Upper lobe of left lung (tissue), 6 donors: ENCODE data around the gene HOXC13. TPM values are rescaled to one million over a fixed set of nuclear protein-coding genes. Genes with fewer than 3 reads are reported as not detected.

Experiments used
- ATAC-seq, 2 donors: fragments of 200-7000 bp; cut with Tn5 transposase; one replicate each; pipeline ENCODE4 v1.9.1; 2022; ENCODE audit warnings: mild to moderate bottlenecking in 2 of 2, moderate library complexity in 2 of 2; ENCODE audit not compliant: low FRiP score in 2 of 2
- DNase-seq, 2 donors: peaks; one replicate each; pipeline ENCODE4 v3.0.0-alpha.2; 2019 to 2020
- H3K27ac ChIP-seq, 4 donors: fragments of 200-600 bp; sonication (generic); one replicate each; pipeline ENCODE4 v1.5.1; 2016 to 2019
- H3K27me3 ChIP-seq, 4 donors: fragments of 200-600 bp; sonication (generic); one replicate each; pipeline ENCODE4 v1.5.1; 2017 to 2019
- H3K36me3 ChIP-seq, 4 donors: fragments of 200-600 bp; sonication (generic); one replicate each; pipeline ENCODE4 v1.5.1; 2016 to 2019
- H3K4me1 ChIP-seq, 4 donors: fragments of 200-600 bp; sonication (generic); one replicate each; pipeline ENCODE4 v1.5.1; 2018 to 2019
- H3K4me3 ChIP-seq, 4 donors: fragments of 200-600 bp; sonication (generic); one replicate each; pipeline ENCODE4 v1.5.1; 2017 to 2019; ENCODE audit warnings: mild to moderate bottlenecking in 2 of 4, moderate library complexity in 1 of 4
- H3K9me3 ChIP-seq, 4 donors: fragments of 200-600 bp; sonication (generic); one replicate each; pipeline ENCODE4 v1.5.1; 2018 to 2019
- CTCF ChIP-seq, 6 experiments: fragments of 450-650 bp in 4 of 6; fragments of 200-600 bp in 2 of 6; sonication (generic) in 2 of 6; IDR thresholded peaks; one replicate each; pipeline ENCODE4 v1.5.1; 2016 to 2019; ENCODE audit warnings: antibody characterized with exemption in 6 of 6
- EP300 ChIP-seq, 4 donors: sonication (generic); formaldehyde crosslinking; IDR thresholded peaks; one replicate each; pipeline ENCODE4 v1.5.1; 2017; ENCODE audit warnings: antibody characterized with exemption in 4 of 4, control low read depth in 2 of 4
- POLR2A ChIP-seq, 4 donors: fragments of 450-650 bp; IDR thresholded peaks; one replicate each; pipeline ENCODE4 v1.5.1; 2016 to 2017; ENCODE audit warnings: antibody characterized with exemption in 4 of 4, mild to moderate bottlenecking in 2 of 4
- POLR2AphosphoS5 ChIP-seq, 2 donors: sonication (generic); formaldehyde crosslinking; IDR thresholded peaks; one replicate each; pipeline ENCODE4 v1.5.1; 2017; ENCODE audit warnings: antibody characterized with exemption in 2 of 2
- WGBS, 2 donors: methylation state at CpG; one replicate each; pipeline ENCODE4 v1.1.5; 2017 to 2018; 5-methylcytosine and 5-hydroxymethylcytosine counted together
- total RNA-seq, 6 donors: library from RNA; depleted of rRNA in 4 of 6; stranded (reverse); fragments of >200 nt in 4 of 6; gene quantifications; one replicate each; pipeline versions ENCODE4 v1.1.0 to v1.2.1, GENCODE V29; 2016 to 2021
- donor health status: DM: no; HTN: no; CAD: no; lungs with moderate emphysema.
- donor health status: DM: no; HTN: yes; CAD: no; lungs with severe emphysema.

Gene HOXC13
- total RNA-seq, 6 donors from 2014 or later = not detected

DNA sequence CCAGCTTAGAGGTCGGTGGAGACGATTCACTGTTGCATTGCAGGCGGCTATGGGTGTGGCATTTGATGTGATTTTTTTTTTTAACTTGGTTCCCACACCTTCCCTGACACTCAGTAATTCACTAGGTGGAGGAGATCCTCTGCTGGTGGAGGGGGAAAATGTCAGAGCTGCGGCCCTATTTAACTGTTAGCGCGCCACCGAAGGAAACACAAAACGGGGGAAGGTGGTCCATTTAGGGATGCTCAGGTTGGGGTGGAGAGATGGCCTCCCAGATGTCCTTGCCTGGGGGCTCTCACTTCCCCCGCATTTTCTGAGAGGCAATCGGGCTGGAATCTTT, 11.8 kb downstream of the HOXC13 start:
- Histone ChIP-seq H3K36me3 (no peaks in the 10 kb centered on the region), H3K4me1 (peaks cover 0 to 27% (median 2%) of the 10 kb centered on the region in 4 donors), H3K4me3 (no peak overlapping the region), H3K27ac (no peak overlapping the region), H3K9me3 (no peaks in the 10 kb centered on the region), H3K27me3 (peaks cover 1 to 82% (median 44%) of the 10 kb centered on the region in 4 donors)
- DNase-seq = no peak
- ATAC-seq = no peak
- TF ChIP-seq POLR2A (IDR thresholded peaks at IDR 0.05) (no peak), CTCF (IDR thresholded peaks at IDR 0.05) (no peak), EP300 (IDR thresholded peaks at IDR 0.05) (no peak), POLR2AphosphoS5 (IDR thresholded peaks at IDR 0.05) (no peak)
- 6% methylated on average over 8 to 10 of the region's 10 CpGs for WGBS, 2 donors

DNA sequence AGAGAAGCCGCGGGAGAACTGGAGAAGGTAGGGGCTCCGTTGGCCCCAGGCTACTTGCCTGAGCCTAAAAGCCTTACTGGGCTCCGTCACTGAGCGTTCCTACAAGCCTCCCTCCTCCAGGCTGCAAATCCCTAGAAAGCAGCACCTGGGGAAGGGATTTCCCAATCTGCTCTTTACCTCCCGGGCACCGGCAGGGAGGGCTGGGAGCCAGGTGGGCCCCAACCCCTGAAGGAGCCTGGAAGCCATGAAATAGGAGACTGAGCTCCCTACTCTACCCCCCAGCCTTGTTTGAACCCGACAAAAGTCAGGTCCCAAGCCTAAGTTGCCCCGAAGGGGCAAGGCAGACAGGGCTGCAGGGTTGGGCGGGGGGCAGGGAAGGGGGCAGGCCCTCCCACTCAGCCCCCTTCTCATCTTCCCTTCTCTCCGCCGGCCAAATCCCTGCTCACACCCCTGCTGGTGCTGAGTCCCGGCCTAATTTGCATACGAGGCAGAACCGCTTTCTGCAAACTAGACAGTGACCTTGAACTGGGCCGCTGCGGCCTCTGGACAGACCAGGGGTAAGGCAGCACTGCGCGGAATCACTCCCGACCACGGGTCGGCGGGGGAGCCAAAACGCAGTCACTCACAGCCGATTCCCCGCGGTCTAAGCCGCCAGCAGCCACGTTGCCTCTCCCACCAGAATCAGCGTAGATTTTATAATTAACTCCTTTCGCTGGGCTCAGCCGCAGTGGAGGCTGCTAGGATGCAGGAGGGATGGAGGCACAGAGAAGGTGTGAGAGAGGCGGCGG, 12.4 kb downstream of the HOXC13 start:
- Histone ChIP-seq H3K4me3 (no peak overlapping the region), H3K9me3 (no peaks in the 10 kb centered on the region), H3K36me3 (no peaks in the 10 kb centered on the region), H3K27ac (no peak overlapping the region), H3K27me3 (peaks cover 1 to 82% (median 45%) of the 10 kb centered on the region in 4 donors), H3K4me1 (peaks cover 0 to 33% (median 3%) of the 10 kb centered on the region in 4 donors)
- TF ChIP-seq EP300 (IDR thresholded peaks at IDR 0.05) (no peak), POLR2A (IDR thresholded peaks at IDR 0.05) (no peak), POLR2AphosphoS5 (IDR thresholded peaks at IDR 0.05) (no peak), CTCF (IDR thresholded peaks at IDR 0.05) (no peak)
- no peak for ATAC-seq
- peak in 1 of 2 donors; percentile 46 for DNase-seq
- 3 to 6% methylated on average over 13 to 34 of the region's 34 CpGs for WGBS, 2 donors

DNA sequence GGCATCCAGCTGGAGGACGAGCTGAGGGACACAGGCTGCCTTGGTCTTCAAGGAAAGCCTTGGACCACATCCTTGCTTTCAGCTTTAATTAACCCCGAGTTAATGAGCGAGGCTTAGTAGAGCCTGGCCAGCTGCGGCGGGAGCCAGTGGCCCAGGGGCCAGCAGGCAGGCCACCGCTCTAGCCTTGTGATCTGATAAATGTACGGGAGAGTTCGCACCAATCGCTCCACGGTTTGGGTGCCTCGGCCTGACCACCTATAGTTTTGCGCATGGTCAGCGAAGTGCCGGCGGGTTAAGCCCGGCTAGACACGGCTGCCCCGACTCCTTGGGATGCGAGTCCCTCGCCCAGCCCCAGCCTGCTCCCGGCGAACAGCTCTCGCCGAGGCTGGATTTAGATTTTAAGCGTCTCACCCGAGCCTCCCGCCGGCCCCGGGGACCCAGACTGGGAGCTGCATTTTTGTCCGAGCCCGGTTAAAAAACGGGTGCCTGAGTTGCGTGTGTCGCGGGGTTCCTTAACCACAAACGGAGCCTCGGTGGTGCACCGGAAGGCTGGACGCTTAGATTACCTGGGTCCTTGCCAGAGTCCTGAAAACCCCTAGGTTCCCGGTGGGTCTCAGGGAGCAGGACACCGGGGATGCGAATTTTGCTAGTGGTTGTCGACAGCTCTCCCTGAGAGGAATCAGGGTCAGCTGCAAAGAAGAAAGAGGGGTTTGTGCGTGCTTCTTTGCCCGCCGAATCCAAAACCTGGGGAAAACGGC, 13.1 kb downstream of the HOXC13 start:
- H3K27ac ChIP-seq = no peak overlapping the region
- WGBS, 2 donors = 4 to 6% methylated on average over 13 to 35 of the region's 47 CpGs
- peaks cover 0 to 33% (median 3%) of the 10 kb centered on the region in 4 donors for H3K4me1 ChIP-seq
- no peak overlapping the region for H3K4me3 ChIP-seq
- ATAC-seq (no peak), DNase-seq (peak in 1 of 2 donors; percentile 64)
- H3K36me3 ChIP-seq = no peaks in the 10 kb centered on the region
- no peaks in the 10 kb centered on the region for H3K9me3 ChIP-seq
- H3K27me3 ChIP-seq = peaks cover 0 to 83% (median 50%) of the 10 kb centered on the region in 4 donors
- no peak for TF ChIP-seq POLR2AphosphoS5 (IDR thresholded peaks at IDR 0.05)
- no peak for TF ChIP-seq EP300 (IDR thresholded peaks at IDR 0.05)

DNA sequence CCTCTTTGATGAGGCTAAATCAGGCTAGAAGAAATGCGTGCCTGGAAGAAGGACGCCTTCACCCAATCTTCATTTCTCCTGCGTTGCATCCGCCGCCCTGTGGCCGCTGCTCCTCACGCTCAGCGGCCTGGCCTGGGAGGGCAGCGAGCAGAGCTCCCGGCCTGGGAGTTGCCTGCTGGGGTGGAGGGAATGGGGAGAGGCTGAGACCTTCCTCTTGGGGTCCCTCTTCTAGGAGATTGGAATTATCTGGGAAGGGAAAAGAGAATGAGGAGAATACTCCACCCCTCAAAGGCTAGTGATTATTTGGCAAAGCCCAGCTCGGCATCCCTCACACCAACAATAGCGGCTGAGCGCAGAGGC, 13.7 kb downstream of the HOXC13 start:
- no peaks in the 10 kb centered on the region for H3K9me3 ChIP-seq
- TF ChIP-seq POLR2AphosphoS5 (IDR thresholded peaks at IDR 0.05) (no peak), EP300 (IDR thresholded peaks at IDR 0.05) (no peak), POLR2A (IDR thresholded peaks at IDR 0.05) (no peak), CTCF (IDR thresholded peaks at IDR 0.05) (no peak)
- no peaks in the 10 kb centered on the region for H3K36me3 ChIP-seq
- peak in 1 of 2 donors; percentile 71 for DNase-seq
- no peak overlapping the region for H3K4me3 ChIP-seq
- 3 to 12% methylated on average over 13 of the region's 13 CpGs for WGBS, 2 donors
- peaks cover 0 to 86% (median 54%) of the 10 kb centered on the region in 4 donors for H3K27me3 ChIP-seq
- peaks cover 0 to 33% (median 3%) of the 10 kb centered on the region in 4 donors for H3K4me1 ChIP-seq
- H3K27ac ChIP-seq = no peak overlapping the region
- ATAC-seq = no peak
